Loucy (cell line): Measurements from ENCODE around the gene DIS3.

Experiments used
- CTCF ChIP-seq: fragments of 200-600 bp; sonication (generic); conservative IDR thresholded peaks from 2 replicates; pipeline ENCODE4 v1.5.1; 2014; ENCODE audit warnings: mild to moderate bottlenecking, antibody characterized with exemption, low read length
- EZH2phosphoT487 ChIP-seq: fragments of 200-600 bp; IDR thresholded peaks from 2 replicates; pipeline ENCODE4 v1.6.1; 2018; ENCODE audit warnings: antibody characterized with exemption, mild to moderate bottlenecking, moderate library complexity, borderline replicate concordance

- TF ChIP-seq CTCF = no peak
- TF ChIP-seq EZH2phosphoT487 = no peak
These were observed 18.3 kb downstream of the DIS3 start for GRCh38 chr13:72763411-72763810.
